ENCODE measurements around the gene MMP21.

- TF ChIP-seq GATA2 (IDR thresholded peaks at IDR 0.05; ENCODE audit: low read depth, low read length) (no peak), GATA3 (IDR thresholded peaks at IDR 0.05; ENCODE audit: low read depth, low read length) (no peak)
Observed at GRCh38 chr10:125792342-125793300, 17.0 kb upstream of the MMP21 start.

All from SH-SY5Y (cell line).